NT2/D1 (cell line): Measurements from ENCODE around the gene HS3ST1.

ENCODE experiments used
- SUZ12 ChIP-seq: IDR thresholded peaks from 2 replicates; pipeline ENCODE4 v1.6.1; 2011; ENCODE audit not compliant: insufficient read length, insufficient read depth; ENCODE audit errors: extremely low read depth
- ZNF274 ChIP-seq: IDR thresholded peaks from 2 replicates; pipeline ENCODE4 v1.6.1; 2011; ENCODE audit warnings: mild to moderate bottlenecking, low read depth, low read length

- TF ChIP-seq ZNF274 (no peak), SUZ12 (no peak)
Measured at GRCh38 chr4:11367371-11367770, 61.3 kb downstream of the HS3ST1 start.
